ENCODE results near the gene LPP.

Gene LPP

DNA sequence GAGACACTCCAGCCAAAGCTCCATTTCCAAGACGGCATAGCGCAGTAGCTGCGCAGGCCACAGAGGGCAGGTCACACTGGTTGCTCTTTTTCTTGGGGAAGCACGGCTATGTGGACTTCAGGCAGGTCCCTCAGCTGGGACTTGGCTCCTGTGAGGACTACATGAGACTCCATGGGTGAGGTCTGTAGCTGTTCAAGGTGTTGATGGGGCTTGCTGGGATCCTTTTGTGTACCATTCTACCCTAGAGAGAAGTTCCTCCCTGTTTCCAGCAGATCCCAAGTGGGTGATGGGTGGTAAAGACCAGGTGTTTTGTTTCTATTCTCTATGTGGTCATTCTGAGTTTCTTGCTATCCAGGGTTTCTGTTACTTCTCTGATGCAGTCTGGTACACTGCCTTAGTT is 183.3 kb downstream of the LPP start:
- ChIA-PET POLR2A (no interaction called here), CTCF (no interaction called here)
- no peak for DNase-seq (ENCODE audit: extremely low spot score)
- TF ChIP-seq HDGF (IDR thresholded peaks at IDR 0.05; ENCODE audit: borderline replicate concordance) (no peak), FOXM1 (IDR thresholded peaks at IDR 0.05; ENCODE audit: borderline replicate concordance) (no peak), FOXA1 (IDR thresholded peaks at IDR 0.05) (no peak), SP1 (IDR thresholded peaks at IDR 0.05) (no peak), TARDBP (IDR thresholded peaks at IDR 0.05) (no peak), ARNT (IDR thresholded peaks at IDR 0.05) (no peak), CTBP1 (IDR thresholded peaks at IDR 0.05; ENCODE audit: borderline replicate concordance) (no peak), FOXK2 (IDR thresholded peaks at IDR 0.05) (no peak), LEF1 (IDR thresholded peaks at IDR 0.05; ENCODE audit: borderline replicate concordance) (no peak), BHLHE40 (IDR thresholded peaks at IDR 0.05; ENCODE audit: borderline replicate concordance) (no peak), NFRKB (IDR thresholded peaks at IDR 0.05) (no peak), ZNF384 (IDR thresholded peaks at IDR 0.05) (no peak), ELF4 (IDR thresholded peaks at IDR 0.05) (no peak)
- TF ChIP-seq, protein P1, sequence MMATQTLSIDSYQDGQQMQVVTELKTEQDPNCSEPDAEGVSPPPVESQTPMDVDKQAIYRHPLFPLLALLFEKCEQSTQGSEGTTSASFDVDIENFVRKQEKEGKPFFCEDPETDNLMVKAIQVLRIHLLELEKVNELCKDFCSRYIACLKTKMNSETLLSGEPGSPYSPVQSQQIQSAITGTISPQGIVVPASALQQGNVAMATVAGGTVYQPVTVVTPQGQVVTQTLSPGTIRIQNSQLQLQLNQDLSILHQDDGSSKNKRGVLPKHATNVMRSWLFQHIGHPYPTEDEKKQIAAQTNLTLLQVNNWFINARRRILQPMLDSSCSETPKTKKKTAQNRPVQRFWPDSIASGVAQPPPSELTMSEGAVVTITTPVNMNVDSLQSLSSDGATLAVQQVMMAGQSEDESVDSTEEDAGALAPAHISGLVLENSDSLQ (IDR thresholded peaks at IDR 0.05), result no peak

DNA sequence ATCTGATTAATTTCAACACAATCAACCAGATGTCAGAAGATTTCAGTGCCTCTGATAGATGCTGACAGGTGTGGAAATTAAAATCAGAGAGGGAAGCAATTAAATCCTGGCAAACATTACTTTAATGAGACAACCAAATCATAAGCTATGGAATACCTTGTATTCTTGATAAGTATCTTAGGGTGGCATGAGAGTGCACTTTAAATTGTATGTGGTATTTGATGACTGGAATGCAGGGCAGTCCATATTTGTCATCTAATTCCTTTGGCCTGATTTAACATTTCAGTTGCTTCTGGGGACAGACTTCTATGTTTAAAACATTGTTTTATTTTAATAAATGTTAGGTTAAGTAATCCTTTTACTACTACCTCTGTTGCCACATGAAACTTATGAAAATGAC is 184.1 kb downstream of the LPP start:
- TF ChIP-seq SUZ12 (IDR thresholded peaks at IDR 0.05) (no peak), LEF1 (IDR thresholded peaks at IDR 0.05; ENCODE audit: borderline replicate concordance) (no peak), ELF4 (IDR thresholded peaks at IDR 0.05) (no peak), SP1 (IDR thresholded peaks at IDR 0.05) (no peak), BHLHE40 (IDR thresholded peaks at IDR 0.05; ENCODE audit: borderline replicate concordance) (no peak), FOXM1 (IDR thresholded peaks at IDR 0.05; ENCODE audit: borderline replicate concordance) (no peak), HDGF (IDR thresholded peaks at IDR 0.05; ENCODE audit: borderline replicate concordance) (no peak)
- TF ChIP-seq, protein P1 (IDR thresholded peaks at IDR 0.05), result no peak
- CTCF ChIA-PET, result interaction anchor here (0.6 kb wide), 1 partner anchor 262 kb away, joined by 6 read pairs; no protein-coding TSS in a partner anchor
- DNase-seq (ENCODE audit: extremely low spot score), result no peak
- POLR2A ChIA-PET, result no interaction called here

DNA sequence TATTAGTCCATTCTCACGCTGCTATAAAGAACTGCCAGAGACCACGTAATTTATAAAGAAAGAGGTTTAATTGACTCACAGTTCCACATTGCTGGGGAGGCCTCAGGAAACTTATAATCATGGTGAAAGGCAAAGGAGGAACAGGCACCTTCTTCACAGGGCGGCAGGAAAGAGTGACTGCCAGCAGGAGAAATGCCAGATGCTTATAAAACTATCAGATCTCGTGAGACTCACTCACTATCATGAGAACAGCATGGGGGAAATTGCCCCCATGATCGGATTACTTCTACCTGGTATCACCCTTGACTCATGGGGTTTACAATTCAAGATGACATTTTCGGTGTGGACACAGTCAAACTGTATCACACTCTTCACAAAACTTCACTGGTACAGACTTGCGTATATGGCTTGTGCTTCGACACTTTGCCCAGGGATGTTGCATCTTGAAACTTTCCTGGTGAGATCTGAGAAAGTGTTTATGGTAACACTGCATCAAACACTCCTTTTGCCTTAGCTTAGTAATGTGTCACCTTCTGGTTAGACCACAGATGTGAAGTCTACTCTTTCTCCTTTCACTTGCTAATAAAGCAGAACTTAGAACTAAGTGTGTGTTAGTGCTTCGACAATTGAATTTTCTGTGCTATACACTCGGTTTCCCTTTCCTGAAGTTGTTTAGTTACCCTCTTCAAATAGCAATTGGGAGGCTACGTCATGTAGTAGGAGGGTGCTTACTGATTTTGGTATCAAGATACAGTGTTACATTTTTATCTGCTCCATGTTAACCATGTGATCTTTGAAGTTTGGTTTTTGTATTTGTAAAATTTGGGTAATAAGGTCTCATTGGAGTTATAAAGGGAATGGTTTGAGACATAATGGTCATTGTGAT is 185.7 kb downstream of the LPP start:
- no peak for TF ChIP-seq FOXM1 (IDR thresholded peaks at IDR 0.05; ENCODE audit: borderline replicate concordance)
- TF ChIP-seq L3MBTL2 (conservative IDR thresholded peaks at IDR 0.05), result no peak
- no peak for TF ChIP-seq HDGF (IDR thresholded peaks at IDR 0.05; ENCODE audit: borderline replicate concordance)
- no peak for TF ChIP-seq FOXA1 (IDR thresholded peaks at IDR 0.05)
- no peak for TF ChIP-seq FOXK2 (IDR thresholded peaks at IDR 0.05)
- CTCF ChIA-PET, result interaction anchor here (0.7 kb wide), 1 partner anchor 1926 kb away, joined by 7 read pairs; no protein-coding TSS in a partner anchor

DNA sequence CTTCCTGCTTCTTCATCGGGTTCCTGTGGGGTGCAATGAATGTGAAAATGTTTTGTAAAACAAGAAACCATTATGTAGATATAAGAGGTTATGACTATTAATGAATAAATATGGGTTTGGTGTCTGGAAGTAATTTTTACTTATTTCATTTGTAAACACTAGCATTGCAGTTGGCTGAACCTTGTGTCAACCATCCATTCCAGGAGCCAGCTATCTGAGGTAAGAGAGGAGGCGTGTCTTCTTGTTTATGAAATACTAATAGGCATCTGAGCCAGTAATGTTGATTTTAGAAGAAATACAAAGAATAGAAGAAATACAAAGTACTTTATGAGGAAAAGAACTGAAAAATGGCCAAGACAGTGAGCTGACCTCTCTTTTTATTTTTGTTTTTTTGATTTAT is 187.5 kb downstream of the LPP start:
- no peak for DNase-seq (ENCODE audit: extremely low spot score)
- ChIA-PET POLR2A (no interaction called here), CTCF (interaction anchor here (0.7 kb wide), 1 partner anchor 13 kb away, joined by 3 read pairs; no protein-coding TSS in a partner anchor)
- TF ChIP-seq FOXA1 (IDR thresholded peaks at IDR 0.05) (no peak), ARNT (IDR thresholded peaks at IDR 0.05) (no peak)
- TF ChIP-seq, protein P1 (IDR thresholded peaks at IDR 0.05), result no peak

More for the DNA sequence above, 185.7 kb downstream of the LPP start:
- POLR2A ChIA-PET, result no interaction called here
- DNase-seq (ENCODE audit: extremely low spot score), result no peak

DNA sequence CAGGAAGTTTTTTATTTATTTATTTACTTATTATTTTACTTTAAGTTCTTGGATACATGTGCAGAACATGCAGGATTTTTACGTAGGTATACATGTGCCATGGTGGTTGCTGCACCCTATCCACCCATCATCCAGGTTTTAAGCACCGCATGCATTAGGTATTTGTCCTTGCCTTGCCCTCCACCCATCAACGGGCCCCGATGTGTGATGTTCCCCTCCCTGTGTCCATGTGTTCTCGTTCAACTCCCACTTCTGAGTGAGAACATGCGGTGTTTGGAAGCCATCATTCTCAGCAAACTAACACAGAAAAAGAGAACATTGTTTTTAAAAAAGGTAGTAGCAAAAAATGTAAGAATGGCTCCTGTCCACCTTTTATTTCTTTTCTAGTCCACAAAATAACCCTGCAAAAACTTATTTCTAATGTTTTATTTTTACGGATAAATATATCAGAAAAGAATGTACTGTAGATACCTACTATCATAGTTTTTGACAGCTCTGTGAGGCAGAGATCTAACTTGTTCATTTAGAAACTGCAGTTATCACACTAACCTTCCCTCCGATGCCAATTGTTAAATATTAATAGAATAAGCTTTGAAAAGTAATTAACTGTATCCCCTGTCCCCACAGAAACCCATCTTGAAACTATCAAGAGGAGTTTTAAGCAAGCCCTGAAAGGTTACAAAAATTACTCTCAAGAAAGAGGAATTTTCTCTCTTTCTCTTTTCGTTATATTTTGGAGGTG is 189.2 kb downstream of the LPP start:
- ChIA-PET POLR2A (no interaction called here), CTCF (interaction anchor here (0.6 kb wide), 1 partner anchor 21 kb away, joined by 3 read pairs; no protein-coding TSS in a partner anchor)
- TF ChIP-seq HDGF (IDR thresholded peaks at IDR 0.05; ENCODE audit: borderline replicate concordance), result no peak
- no peak for TF ChIP-seq FOXK2 (IDR thresholded peaks at IDR 0.05)
- TF ChIP-seq, protein P1 (IDR thresholded peaks at IDR 0.05), result no peak
- no peak for TF ChIP-seq ELF4 (IDR thresholded peaks at IDR 0.05)
- TF ChIP-seq SP1 (IDR thresholded peaks at IDR 0.05), result no peak
- TF ChIP-seq NFRKB (IDR thresholded peaks at IDR 0.05), result no peak
- TF ChIP-seq SUZ12 (IDR thresholded peaks at IDR 0.05), result no peak
- TF ChIP-seq FOXA1 (IDR thresholded peaks at IDR 0.05), result no peak
- TF ChIP-seq TARDBP (IDR thresholded peaks at IDR 0.05), result no peak
- no peak for TF ChIP-seq BHLHE40 (IDR thresholded peaks at IDR 0.05; ENCODE audit: borderline replicate concordance)
- no peak for TF ChIP-seq ZNF384 (IDR thresholded peaks at IDR 0.05)
- TF ChIP-seq LEF1 (IDR thresholded peaks at IDR 0.05; ENCODE audit: borderline replicate concordance), result no peak
- TF ChIP-seq ARNT (IDR thresholded peaks at IDR 0.05), result no peak
- TF ChIP-seq L3MBTL2 (conservative IDR thresholded peaks at IDR 0.05), result no peak
- TF ChIP-seq CTBP1 (IDR thresholded peaks at IDR 0.05; ENCODE audit: borderline replicate concordance), result no peak
- TF ChIP-seq FOXM1 (IDR thresholded peaks at IDR 0.05; ENCODE audit: borderline replicate concordance), result no peak
- no peak for DNase-seq (ENCODE audit: extremely low spot score)
